H1 (cell line): ENCODE results near the gene ZRANB1. TPM values are rescaled to one million over a fixed set of nuclear protein-coding genes. Genes with fewer than 3 reads are reported as not detected.

Experiments
- CTCF ChIA-PET: fragments of 300-600 bp; sonication (Branson Sonifier 250); formaldehyde crosslinking; loops from one replicate; lab custom pipeline; 2021; ENCODE audit not compliant: partially characterized antibody; lab: Charles Lee
- POLR2A ChIA-PET: fragments of 300-600 bp; sonication (Branson Sonifier 250); formaldehyde crosslinking; loops from one replicate; lab custom pipeline; 2021; ENCODE audit warnings: inconsistent platforms; ENCODE audit not compliant: partially characterized antibody; lab: Charles Lee
- DNase-seq, 2 experiments: peaks; one replicate each; pipeline versions ENCODE4 v3.0.0 to v3.0.0-alpha.2; 2010 to 2022; ENCODE audit warnings: low spot score in 2 of 2, low read depth in 1 of 2, mixed read lengths in 1 of 2
- FAIRE-seq: peaks from 2 replicates; lab custom pipeline; 2011; peaks lifted over from hg19 to GRCh38; lab: Jason Lieb, UNC
- H2AFZ ChIP-seq: 2 replicates; pipeline ENCODE4 v1.8.1; 2012; ENCODE audit warnings: low read length, inconsistent platforms
- H2AK5ac ChIP-seq: 2 replicates; pipeline ENCODE4 v1.6.1; 2013; ENCODE audit warnings: low read depth, low read length
- H2BK120ac ChIP-seq: replicated peaks from 2 replicates; pipeline ENCODE3; 2013; ENCODE audit warnings: low read depth, low read length, inconsistent platforms
- H2BK12ac ChIP-seq: 2 replicates; pipeline ENCODE4 v1.6.1; 2013; ENCODE audit warnings: low read depth, low read length
- H2BK15ac ChIP-seq: 2 replicates; pipeline ENCODE4 v1.6.1; 2013; ENCODE audit warnings: low read length
- H2BK20ac ChIP-seq: 2 replicates; pipeline ENCODE4 v1.6.1; 2013; ENCODE audit warnings: low read length
- H2BK5ac ChIP-seq: 2 replicates; pipeline ENCODE4 v1.6.1; 2013; ENCODE audit warnings: low read depth, low read length
- H3K14ac ChIP-seq: 2 replicates; pipeline ENCODE4 v1.6.1; 2013; ENCODE audit warnings: inconsistent platforms; ENCODE audit not compliant: insufficient read length
- H3K18ac ChIP-seq: 2 replicates; pipeline ENCODE4 v1.6.1; 2013; ENCODE audit warnings: low read length; ENCODE audit errors: extremely low read depth
- H3K23ac ChIP-seq: 2 replicates; pipeline ENCODE4 v1.6.1; 2013; ENCODE audit warnings: inconsistent platforms; ENCODE audit not compliant: insufficient read length
- H3K23me2 ChIP-seq: 2 replicates; pipeline ENCODE4 v1.6.1; 2013; ENCODE audit warnings: low read depth, low read length
- H3K27ac ChIP-seq: 2 replicates; pipeline ENCODE4 v1.6.1; 2011; ENCODE audit warnings: low read depth, low read length, inconsistent platforms
- H3K27me3 ChIP-seq, 4 experiments: replicated peaks in 1 of 4; 1 replicate in 1 of 4; 2 replicates in 3 of 4; pipeline versions ENCODE4 v1.6.1 to v1.8.1; 2011 to 2013; ENCODE audit warnings: low read length in 3 of 4, mild to moderate bottlenecking in 3 of 4, inconsistent platforms in 2 of 4, mixed read lengths in 2 of 4, moderate library complexity in 1 of 4; ENCODE audit not compliant: control insufficient read depth in 3 of 4, insufficient read depth in 3 of 4; ENCODE audit errors: extremely low read depth in 1 of 4
- H3K36me3 ChIP-seq, 4 experiments: 2 replicates each; pipeline versions ENCODE4 v1.6.1 to v1.8.1; 2011 to 2013; ENCODE audit warnings: mild to moderate bottlenecking in 4 of 4, low read length in 3 of 4, moderate library complexity in 2 of 4, control low read depth in 1 of 4, inconsistent platforms in 1 of 4; ENCODE audit not compliant: insufficient read depth in 4 of 4, control insufficient read depth in 2 of 4
- H3K4ac ChIP-seq: replicated peaks from 2 replicates; pipeline ENCODE3; 2013; ENCODE audit warnings: low read length, low read depth, mixed read lengths, inconsistent platforms; ENCODE audit not compliant: insufficient read length
- H3K4me1 ChIP-seq, 4 experiments: replicated peaks in 1 of 4; 1 replicate in 1 of 4; 2 replicates in 3 of 4; pipeline versions ENCODE4 v1.6.1 to v1.8.1; 2011 to 2013; ENCODE audit warnings: low read length in 3 of 4, inconsistent platforms in 2 of 4, mixed read lengths in 1 of 4; ENCODE audit not compliant: insufficient read depth in 4 of 4, control insufficient read depth in 3 of 4
- H3K4me2 ChIP-seq, 2 experiments: 2 replicates each; pipeline versions ENCODE4 v1.6.1 to v1.8.1; 2011 to 2013; ENCODE audit warnings: low read depth in 2 of 2, low read length in 2 of 2, control low read depth in 1 of 2, inconsistent platforms in 1 of 2, mild to moderate bottlenecking in 1 of 2; ENCODE audit not compliant: insufficient read depth in 1 of 2
- H3K4me3 ChIP-seq, 4 experiments: fragments of 200-600, 300-600 bp in 1 of 4; sonication (generic), shearing (Covaris generic), sonication (Bioruptor Twin) in 1 of 4; 2 replicates each; pipeline versions ENCODE4 v1.5.1 to v1.8.1; 2011 to 2016; ENCODE audit warnings: low read length in 4 of 4, low read depth in 3 of 4, control low read depth in 2 of 4, inconsistent platforms in 2 of 4, mild to moderate bottlenecking in 2 of 4, mixed read lengths in 1 of 4, moderate library complexity in 1 of 4; ENCODE audit not compliant: insufficient read depth in 2 of 4; ENCODE audit errors: extremely low read depth in 1 of 4
- H3K56ac ChIP-seq: replicated peaks from 2 replicates; pipeline ENCODE3; 2013; ENCODE audit warnings: low read depth, mild to moderate bottlenecking, mixed read lengths, low read length, inconsistent platforms; ENCODE audit not compliant: insufficient read length
- H3K79me1 ChIP-seq: 2 replicates; pipeline ENCODE4 v1.6.1; 2013; ENCODE audit warnings: low read depth, low read length, control low read depth
- H3K79me2 ChIP-seq, 2 experiments: 2 replicates each; pipeline versions ENCODE4 v1.6.1 to v1.8.1; 2012 to 2013; ENCODE audit warnings: low read length in 2 of 2, mild to moderate bottlenecking in 2 of 2, inconsistent platforms in 1 of 2; ENCODE audit not compliant: insufficient read depth in 2 of 2, control insufficient read depth in 1 of 2
- H3K9ac ChIP-seq, 4 experiments: replicated peaks in 1 of 4; 1 replicate in 1 of 4; 2 replicates in 3 of 4; pipeline versions ENCODE4 v1.6.1 to v1.8.1; 2011 to 2013; ENCODE audit warnings: low read depth in 3 of 4, low read length in 3 of 4, control low read depth in 2 of 4, mild to moderate bottlenecking in 2 of 4, moderate library complexity in 2 of 4, inconsistent platforms in 1 of 4; ENCODE audit errors: extremely low read depth in 1 of 4
- H3K9me3 ChIP-seq, 2 experiments: 2 replicates each; pipeline versions ENCODE4 v1.6.1 to v1.8.1; 2012 to 2013; ENCODE audit warnings: mild to moderate bottlenecking in 2 of 2, moderate library complexity in 2 of 2, control low read depth in 1 of 2, inconsistent platforms in 1 of 2, low read depth in 1 of 2, low read length in 1 of 2, mixed read lengths in 1 of 2; ENCODE audit not compliant: insufficient read depth in 2 of 2
- H4K20me1 ChIP-seq, 2 experiments: replicated peaks in 1 of 2; 2 replicates each; pipeline versions ENCODE3 to v1.8.1; 2011 to 2013; ENCODE audit warnings: inconsistent platforms in 2 of 2, low read length in 2 of 2, mild to moderate bottlenecking in 1 of 2; ENCODE audit not compliant: insufficient read depth in 2 of 2, control insufficient read depth in 1 of 2
- H4K5ac ChIP-seq: 2 replicates; pipeline ENCODE4 v1.6.1; 2013; ENCODE audit warnings: low read length, low read depth, mixed read lengths, inconsistent platforms; ENCODE audit not compliant: insufficient read length
- H4K8ac ChIP-seq: 2 replicates; pipeline ENCODE4 v1.8.0; 2013; ENCODE audit warnings: mild to moderate bottlenecking, moderate library complexity, low read length, inconsistent platforms; ENCODE audit not compliant: insufficient read depth; ENCODE audit errors: extremely low read depth
- H4K91ac ChIP-seq: replicated peaks from 2 replicates; pipeline ENCODE3; 2013; ENCODE audit warnings: low read length, mixed read lengths, inconsistent platforms; ENCODE audit not compliant: insufficient read length
- EGR1 ChIP-seq: IDR thresholded peaks from 2 replicates; pipeline ENCODE4 v1.6.1; 2011; ENCODE audit warnings: low read depth, low read length, borderline replicate concordance
- FOSL1 ChIP-seq: IDR thresholded peaks from 2 replicates; pipeline ENCODE4 v1.6.1; 2011; ENCODE audit warnings: mild to moderate bottlenecking, low read depth, low read length, moderate library complexity; ENCODE audit not compliant: insufficient read depth
- KDM4A ChIP-seq: IDR thresholded peaks from one replicate; pipeline ENCODE4 v1.7.1; 2012; ENCODE audit warnings: low read depth, mild to moderate bottlenecking, moderate library complexity, low read length, inconsistent platforms; ENCODE audit not compliant: severe bottlenecking
- RXRA ChIP-seq: IDR thresholded peaks from 2 replicates; pipeline ENCODE4 v1.6.1; 2011; ENCODE audit warnings: low read depth, mild to moderate bottlenecking, low read length, moderate library complexity; ENCODE audit not compliant: insufficient read depth
- WGBS, 2 experiments: shearing (Covaris generic) in 1 of 2; methylation state at CpG; one replicate each; pipeline versions ENCODE4 v1.1.6 to v1.1.7; 2013 to 2015; ENCODE audit warnings: low lambda C conversion rate in 2 of 2, mixed read lengths in 2 of 2, inconsistent platforms in 1 of 2, low coverage in 1 of 2, missing lambda C conversion rate in 1 of 2; ENCODE audit not compliant: insufficient replicate concordance in 2 of 2, insufficient coverage in 1 of 2, insufficient read length in 1 of 2; ENCODE audit errors: extremely low coverage in 1 of 2, missing lambda C conversion rate in 1 of 2; 5-methylcytosine and 5-hydroxymethylcytosine counted together
- polyA plus RNA-seq, 7 experiments: library from polyadenylated mRNA; depleted of rRNA in 3 of 7; stranded (reverse) in 5 of 7; unstranded in 2 of 7; fragments of >200 nt in 5 of 7; fragments of 200-250 nt in 2 of 7; gene quantifications; 1 replicate in 5 of 7; 2 replicates in 1 of 7; 4 replicates in 1 of 7; pipeline versions ENCODE4 v1.2.1 to v1.2.3, GENCODE V29; 2011 to 2013; ENCODE audit warnings: missing spikeins in 2 of 7, mixed read lengths in 2 of 7
- total RNA-seq: library from RNA; stranded (reverse); fragmentation: NEBNext Ultra II Directional; extraction: Animal tissue kit (Norgen Biotek cat#: 25700); gene quantifications from 2 replicates; pipeline ENCODE4 v1.2.1, GENCODE V29; 2021

The ZRANB1 gene
- total and polyA plus RNA-seq, 2 of the 8 experiments (the other 6 are each of a cell fraction or from before 2014, with no cell fraction given): 6.1 to 19.9 TPM

DNA sequence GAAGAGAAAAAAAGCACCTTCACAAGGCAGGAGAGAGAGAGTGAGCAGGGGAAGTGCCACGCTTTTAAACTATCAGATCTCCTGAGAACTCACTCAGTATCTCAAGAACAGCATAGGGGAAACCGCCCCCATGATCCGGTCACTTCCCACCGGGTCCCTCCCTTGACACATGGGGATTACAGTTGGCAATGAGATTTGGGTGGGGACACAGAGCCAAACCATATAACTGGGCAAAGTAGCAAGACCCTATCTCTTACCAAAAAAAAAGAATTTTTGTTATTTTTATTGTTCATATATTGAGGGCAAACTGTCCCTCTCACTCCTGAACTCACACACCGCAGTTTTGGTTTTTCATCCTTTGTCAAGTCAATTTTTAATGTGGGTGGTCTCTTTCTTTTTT, 18.2 kb upstream of the ZRANB1 start:
- Histone ChIP-seq H2BK20ac (no peak overlapping the region), H3K23me2 (no peaks in the 10 kb centered on the region), H4K5ac (no peak overlapping the region), H3K18ac (no peak overlapping the region), H2AK5ac (no peak overlapping the region), H2BK15ac (no peak overlapping the region), H3K23ac (no peak overlapping the region), H3K4me1 (no peaks in the 10 kb centered on the region), H2BK120ac (no peak overlapping the region), H3K9me3 (no peaks in the 10 kb centered on the region), H3K4me2 (no peak overlapping the region), H3K56ac (no peak overlapping the region)
- ChIA-PET CTCF (no interaction called here), POLR2A (no interaction called here)
- TF ChIP-seq EGR1 (no peak), KDM4A (no peak), FOSL1 (no peak), RXRA (no peak)
- TF ChIP-seq, all 59 proteins: peak for 0
- H3K4ac ChIP-seq: no peak overlapping the region
- no peak overlapping the region for H2BK12ac ChIP-seq
- H3K14ac ChIP-seq: no peak overlapping the region
- H3K36me3 ChIP-seq: peaks cover 0 to 12% (median 0%) of the 10 kb centered on the region in 4 experiments; a peak in 1 of 8 replicates
- no peak overlapping the region for H4K8ac ChIP-seq
- H3K27me3 ChIP-seq: no peaks in the 10 kb centered on the region
- H3K79me2 ChIP-seq: peaks cover 53 to 96% of the 10 kb centered on the region in 2 experiments
- H3K9ac ChIP-seq: no peak overlapping the region
- 98% methylated on average over 5 of the region's 5 CpGs; no CpG with 5 or more reads in 1 of the 2 experiments for WGBS, 2 experiments
- FAIRE-seq: no peak
- no peak overlapping the region for H4K91ac ChIP-seq
- peaks cover 15 to 20% of the 10 kb centered on the region in 2 experiments for H4K20me1 ChIP-seq
- no peak overlapping the region for H3K27ac ChIP-seq
- H3K79me1 ChIP-seq: peaks cover 4% of the 10 kb centered on the region
- no peak overlapping the region for H2BK5ac ChIP-seq
- no peak overlapping the region for H2AFZ ChIP-seq
- DNase-seq: no peak
- H3K4me3 ChIP-seq: no peak overlapping the region
